GM12872 (cell line): ENCODE results near the gene DYNC1LI2.
A peak's percentile ranks its signal among the peaks of the same experiment; 100 is the strongest.

ENCODE experiments used
- CTCF ChIP-seq: IDR thresholded peaks from 3 replicates; pipeline ENCODE4 v1.5.1; 2011; ENCODE audit warnings: low read depth, mild to moderate bottlenecking, low read length, moderate library complexity; ENCODE audit not compliant: insufficient read depth

The DYNC1LI2 gene

GRCh38 chr16:66750279-66751052, 943 bp downstream of the DYNC1LI2 start:
- TF ChIP-seq CTCF = no peak

- no peak for TF ChIP-seq CTCF
Observed at GRCh38 chr16:66746682-66747081, 4.7 kb downstream of the DYNC1LI2 start.

- TF ChIP-seq CTCF = no peak
Observed at GRCh38 chr16:66746048-66746447, 5.4 kb downstream of the DYNC1LI2 start.

- no peak for TF ChIP-seq CTCF
Observed at GRCh38 chr16:66741950-66742808, 9.2 kb downstream of the DYNC1LI2 start.

- no peak for TF ChIP-seq CTCF
Observed at GRCh38 chr16:66741169-66741900, 10.1 kb downstream of the DYNC1LI2 start.

GRCh38 chr16:66740533-66740932, 10.9 kb downstream of the DYNC1LI2 start:
- no peak for TF ChIP-seq CTCF

- peak; percentile 73 for TF ChIP-seq CTCF
Observed at GRCh38 chr16:66740010-66740409, 11.4 kb downstream of the DYNC1LI2 start.
